Muscle of leg (tissue), 11 donors: ENCODE data around the gene NLGN4Y. TPM values are rescaled to one million over a fixed set of nuclear protein-coding genes. Genes with fewer than 3 reads are reported as not detected.

ENCODE experiments used
- DNase-seq: peaks from one replicate; pipeline ENCODE4 v3.0.0; 2013
- H3K27ac ChIP-seq: one replicate; pipeline ENCODE4 v1.5.1; 2013; ENCODE audit warnings: mild to moderate bottlenecking, low read length, control low read depth
- H3K27me3 ChIP-seq: one replicate; pipeline ENCODE4 v1.6.1; 2013; ENCODE audit warnings: low read length; ENCODE audit not compliant: control insufficient read depth, insufficient read depth
- H3K36me3 ChIP-seq: one replicate; pipeline ENCODE4 v1.6.1; 2013; ENCODE audit warnings: low read length; ENCODE audit not compliant: control insufficient read depth, insufficient read depth
- H3K4me1 ChIP-seq: one replicate; pipeline ENCODE4 v1.6.1; 2013; ENCODE audit warnings: low read length; ENCODE audit not compliant: control insufficient read depth, insufficient read depth
- H3K4me3 ChIP-seq: one replicate; pipeline ENCODE4 v1.5.1; 2013; ENCODE audit warnings: low read length, control low read depth
- H3K9me3 ChIP-seq: replicated peaks from 2 replicates; pipeline ENCODE4 v1.6.1; 2013; ENCODE audit warnings: low read depth, low read length; ENCODE audit not compliant: control insufficient read depth
- WGBS: methylation state at CpG from one replicate; pipeline ENCODE4 v1.1.5; 2013; ENCODE audit warnings: missing lambda C conversion rate; ENCODE audit not compliant: insufficient coverage; 5-methylcytosine and 5-hydroxymethylcytosine counted together
- polyA plus RNA-seq, 8 donors: library from polyadenylated mRNA; unstranded; fragments of 120-200 nt; gene quantifications; one replicate each; pipeline versions ENCODE4 v1.2.1 to v1.2.3, GENCODE V29; 2013; ENCODE audit warnings: inconsistent platforms in 1 of 8, low replicate concordance in 1 of 8; ENCODE audit not compliant: insufficient read length in 8 of 8, insufficient read depth in 1 of 8
- total RNA-seq: library from RNA; stranded (reverse); fragments of 120-200 nt; gene quantifications from one replicate; pipeline ENCODE4 v1.2.4, GENCODE V29; 2013

Gene NLGN4Y
- total and polyA plus RNA-seq, 9 donors = 0.04 to 17.7 (median 7.9) TPM

- Histone ChIP-seq H3K4me3 (no peak overlapping the region), H3K4me1 (no peaks in the 10 kb centered on the region), H3K9me3 (no peaks in the 10 kb centered on the region), H3K27me3 (no peaks in the 10 kb centered on the region), H3K27ac (no peak overlapping the region), H3K36me3 (no peaks in the 10 kb centered on the region)
- no CpG with 5 or more reads among the region's 4 CpGs for WGBS
- DNase-seq = no peak
Observed at GRCh38 chrY:14778208-14778607, 253.9 kb downstream of the NLGN4Y start.

GRCh38 chrY:14793104-14793503, 268.8 kb downstream of the NLGN4Y start:
- no peaks in the 10 kb centered on the region for H3K4me1 ChIP-seq
- H3K36me3 ChIP-seq = no peaks in the 10 kb centered on the region
- no peak overlapping the region for H3K27ac ChIP-seq
- WGBS = no CpG with 5 or more reads among the region's 4 CpGs
- no peak overlapping the region for H3K4me3 ChIP-seq
- H3K27me3 ChIP-seq = no peaks in the 10 kb centered on the region
- DNase-seq = no peak
- no peaks in the 10 kb centered on the region for H3K9me3 ChIP-seq

- no peaks in the 10 kb centered on the region for H3K9me3 ChIP-seq
- no peak for DNase-seq
- H3K4me3 ChIP-seq = no peak overlapping the region
- H3K27ac ChIP-seq = no peak overlapping the region
- WGBS = no CpG with 5 or more reads among the region's 11 CpGs
- H3K4me1 ChIP-seq = no peaks in the 10 kb centered on the region
- no peaks in the 10 kb centered on the region for H3K27me3 ChIP-seq
- no peaks in the 10 kb centered on the region for H3K36me3 ChIP-seq
Observed at GRCh38 chrY:14793674-14794073, 269.3 kb downstream of the NLGN4Y start.

GRCh38 chrY:14798010-14798409, 273.7 kb downstream of the NLGN4Y start:
- H3K4me1 ChIP-seq = no peaks in the 10 kb centered on the region
- no peak overlapping the region for H3K4me3 ChIP-seq
- H3K36me3 ChIP-seq = no peaks in the 10 kb centered on the region
- H3K27ac ChIP-seq = no peak overlapping the region
- H3K27me3 ChIP-seq = no peaks in the 10 kb centered on the region
- WGBS = no CpG with 5 or more reads among the region's 2 CpGs
- H3K9me3 ChIP-seq = no peaks in the 10 kb centered on the region
- DNase-seq = no peak

- H3K9me3 ChIP-seq = no peaks in the 10 kb centered on the region
- no peak for DNase-seq
- H3K27me3 ChIP-seq = no peaks in the 10 kb centered on the region
- H3K36me3 ChIP-seq = no peaks in the 10 kb centered on the region
- no peak overlapping the region for H3K27ac ChIP-seq
- H3K4me3 ChIP-seq = no peak overlapping the region
- no CpG with 5 or more reads among the region's 2 CpGs for WGBS
- H3K4me1 ChIP-seq = no peaks in the 10 kb centered on the region
Observed at GRCh38 chrY:14801096-14801495, 276.8 kb downstream of the NLGN4Y start.

GRCh38 chrY:14802125-14802524, 277.8 kb downstream of the NLGN4Y start:
- no peak overlapping the region for H3K4me3 ChIP-seq
- H3K27me3 ChIP-seq = no peaks in the 10 kb centered on the region
- no CpG with 5 or more reads among the region's 3 CpGs for WGBS
- H3K36me3 ChIP-seq = no peaks in the 10 kb centered on the region
- no peak for DNase-seq
- no peak overlapping the region for H3K27ac ChIP-seq
- no peaks in the 10 kb centered on the region for H3K4me1 ChIP-seq
- H3K9me3 ChIP-seq = no peaks in the 10 kb centered on the region

- Histone ChIP-seq H3K4me3 (no peak overlapping the region), H3K4me1 (no peaks in the 10 kb centered on the region)
- DNase-seq = no peak
Observed at GRCh38 chrY:14804041-14804440, 279.7 kb downstream of the NLGN4Y start.

GRCh38 chrY:14818452-14818851, 294.1 kb downstream of the NLGN4Y start:
- no peaks in the 10 kb centered on the region for H3K9me3 ChIP-seq
- no peak for DNase-seq
- H3K4me3 ChIP-seq = no peak overlapping the region
- no peak overlapping the region for H3K27ac ChIP-seq
- no peaks in the 10 kb centered on the region for H3K4me1 ChIP-seq
- H3K36me3 ChIP-seq = no peaks in the 10 kb centered on the region
- H3K27me3 ChIP-seq = no peaks in the 10 kb centered on the region

More at GRCh38 chrY:14804041-14804440, 279.7 kb downstream of the NLGN4Y start:
- Histone ChIP-seq H3K27me3 (no peaks in the 10 kb centered on the region), H3K36me3 (no peaks in the 10 kb centered on the region), H3K9me3 (no peaks in the 10 kb centered on the region), H3K27ac (no peak overlapping the region)

GRCh38 chrY:14822201-14822600, 297.9 kb downstream of the NLGN4Y start:
- H3K27ac ChIP-seq = no peak overlapping the region
- DNase-seq = no peak
- no peak overlapping the region for H3K4me3 ChIP-seq
- no peaks in the 10 kb centered on the region for H3K4me1 ChIP-seq
- no CpG with 5 or more reads among the region's 2 CpGs for WGBS
- no peaks in the 10 kb centered on the region for H3K27me3 ChIP-seq
- no peaks in the 10 kb centered on the region for H3K36me3 ChIP-seq
- no peaks in the 10 kb centered on the region for H3K9me3 ChIP-seq

- H3K4me1 ChIP-seq = no peaks in the 10 kb centered on the region
- H3K36me3 ChIP-seq = no peaks in the 10 kb centered on the region
- WGBS = no CpG with 5 or more reads among the region's 1 CpG
- DNase-seq = no peak
- no peak overlapping the region for H3K27ac ChIP-seq
- H3K4me3 ChIP-seq = no peak overlapping the region
- no peaks in the 10 kb centered on the region for H3K9me3 ChIP-seq
- H3K27me3 ChIP-seq = no peaks in the 10 kb centered on the region
Observed at GRCh38 chrY:14822906-14823305, 298.6 kb downstream of the NLGN4Y start.

GRCh38 chrY:14824583-14824982, 300.3 kb downstream of the NLGN4Y start:
- H3K4me3 ChIP-seq = no peak overlapping the region
- no CpG with 5 or more reads among the region's 2 CpGs for WGBS
- DNase-seq = no peak

More at GRCh38 chrY:14824583-14824982, 300.3 kb downstream of the NLGN4Y start:
- Histone ChIP-seq H3K4me1 (no peaks in the 10 kb centered on the region), H3K27ac (no peak overlapping the region), H3K27me3 (no peaks in the 10 kb centered on the region), H3K36me3 (no peaks in the 10 kb centered on the region), H3K9me3 (no peaks in the 10 kb centered on the region)
